ENCODE results near the gene TULP4. TPM values are rescaled to one million over a fixed set of nuclear protein-coding genes. Genes with fewer than 3 reads are reported as not detected.
"Not testable (repeated sequence)": the region's sequence is repeated elsewhere in the genome, so short reads cannot be mapped to it uniquely, and the experiment has no call there.

TULP4 gene
- total RNA-seq, 1 experiment from 2014 or later, result 64.6 TPM

- no peak overlapping the region for H3K27ac Mint-ChIP-seq
Observed at GRCh38 chr6:158468666-158469065, 156.4 kb downstream of the TULP4 start.

GRCh38 chr6:158470023-158470422 lies 157.8 kb downstream of the TULP4 start:
- H3K79me1 ChIP-seq (ENCODE audit: insufficient read depth, low read depth, low read length, poor library complexity, severe bottlenecking); H4K8ac ChIP-seq (replicated peaks; ENCODE audit: insufficient read length, low read depth, low read length); H2AK5ac ChIP-seq (ENCODE audit: insufficient read length, low read length); H3K56ac ChIP-seq (ENCODE audit: insufficient read length, low read depth, low read length); H2AFZ ChIP-seq (ENCODE audit: low read length); H3K4me1 ChIP-seq (ENCODE audit: insufficient read depth, low read length); H3K9me3 ChIP-seq (ENCODE audit: control insufficient read depth, low read depth, low read length); H3K23me2 ChIP-seq (ENCODE audit: insufficient read length, low read depth, low read length, poor library complexity, severe bottlenecking); H2BK20ac ChIP-seq (ENCODE audit: low read depth, low read length, poor library complexity, severe bottlenecking); H4K91ac ChIP-seq (ENCODE audit: insufficient read length, low read depth, low read length); H3T11ph ChIP-seq (ENCODE audit: low read length); H3K27ac ChIP-seq (ENCODE audit: insufficient read length, low read depth, low read length); H2BK12ac ChIP-seq (ENCODE audit: insufficient read length, low read depth, low read length); H2BK120ac ChIP-seq (ENCODE audit: low read depth, low read length, poor library complexity, severe bottlenecking); H2BK5ac ChIP-seq (ENCODE audit: insufficient read length, low read length); H3K9ac ChIP-seq (ENCODE audit: extremely low read depth, insufficient read length, low read length); H3K4me2 ChIP-seq (ENCODE audit: insufficient read depth, insufficient read length, low read length); H3K4me3 Mint-ChIP-seq; H3K23ac ChIP-seq (ENCODE audit: insufficient read length, low read depth, low read length); H3K14ac ChIP-seq (ENCODE audit: insufficient read depth, low read length); H4K20me1 ChIP-seq (ENCODE audit: control insufficient read depth, insufficient read depth, insufficient read length); DNase-seq; H3K4ac ChIP-seq (ENCODE audit: low read depth, low read length); H2BK15ac ChIP-seq (ENCODE audit: low read depth, low read length); H4K5ac ChIP-seq (ENCODE audit: insufficient read length, low read depth, low read length); H3K79me2 ChIP-seq (ENCODE audit: insufficient read depth, low read length); H3K18ac ChIP-seq (ENCODE audit: insufficient read length, low read depth, low read length): not testable (repeated sequence)
- peaks cover 46 to 50% of the 10 kb centered on the region in 2 experiments for H3K4me1 Mint-ChIP-seq
- peaks cover 69% of the 10 kb centered on the region for H3K27me3 Mint-ChIP-seq (ENCODE audit: low read depth)
- peaks cover 35 to 38% (median 37%) of the 10 kb centered on the region in 3 experiments for H3K36me3 Mint-ChIP-seq (ENCODE audit: insufficient read depth in 1 of 3, low read depth in 3 of 3)
- WGBS (ENCODE audit: extremely low coverage, insufficient read length, low lambda C conversion rate), result no CpG with 5 or more reads among the region's 18 CpGs
- H3K27ac Mint-ChIP-seq, result 0 out of 7 replicates have a peak overlapping the region, but pooled peaks of 1 of the 3 experiments have one; percentile 12
- H3K9me3 Mint-ChIP-seq, result peaks cover 11 to 15% of the 10 kb centered on the region in 2 experiments
- peaks cover 50% of the 10 kb centered on the region for H3K27me3 ChIP-seq (ENCODE audit: insufficient read depth, low read length)

More at GRCh38 chr6:158468666-158469065, 156.4 kb downstream of the TULP4 start:
- Histone ChIP-seq H2BK12ac (ENCODE audit: insufficient read length, low read depth, low read length) (no peak overlapping the region), H3K79me1 (ENCODE audit: insufficient read depth, low read depth, low read length, poor library complexity, severe bottlenecking) (no peaks in the 10 kb centered on the region), H3K4me1 (ENCODE audit: insufficient read depth, low read length) (peaks cover 13% of the 10 kb centered on the region; the same call in 1 of the 2 replicates), H3T11ph (ENCODE audit: low read length) (no peak overlapping the region), H3K9me3 (ENCODE audit: control insufficient read depth, low read depth, low read length) (no peaks in the 10 kb centered on the region), H4K8ac (replicated peaks; ENCODE audit: insufficient read length, low read depth, low read length) (no peak overlapping the region), H2AK5ac (ENCODE audit: insufficient read length, low read length) (no peak overlapping the region), H3K14ac (ENCODE audit: insufficient read depth, low read length) (no peak overlapping the region), H3K23ac (ENCODE audit: insufficient read length, low read depth, low read length) (no peak overlapping the region), H2BK20ac (ENCODE audit: low read depth, low read length, poor library complexity, severe bottlenecking) (no peak overlapping the region), H4K91ac (ENCODE audit: insufficient read length, low read depth, low read length) (no peak overlapping the region), H3K9ac (ENCODE audit: extremely low read depth, insufficient read length, low read length) (no peak overlapping the region), H4K5ac (ENCODE audit: insufficient read length, low read depth, low read length) (no peak overlapping the region), H3K23me2 (ENCODE audit: insufficient read length, low read depth, low read length, poor library complexity, severe bottlenecking) (no peaks in the 10 kb centered on the region), H3K27ac (ENCODE audit: insufficient read length, low read depth, low read length) (no peak overlapping the region), H3K56ac (ENCODE audit: insufficient read length, low read depth, low read length) (no peak overlapping the region), H2AFZ (ENCODE audit: low read length) (no peak overlapping the region), H4K20me1 (ENCODE audit: control insufficient read depth, insufficient read depth, insufficient read length) (no peaks in the 10 kb centered on the region), H2BK120ac (ENCODE audit: low read depth, low read length, poor library complexity, severe bottlenecking) (no peak overlapping the region), H3K4me2 (ENCODE audit: insufficient read depth, insufficient read length, low read length) (no peak overlapping the region), H3K18ac (ENCODE audit: insufficient read length, low read depth, low read length) (no peak overlapping the region), H3K27me3 (ENCODE audit: insufficient read depth, low read length) (peaks cover 50% of the 10 kb centered on the region), H2BK15ac (ENCODE audit: low read depth, low read length) (no peak overlapping the region), H2BK5ac (ENCODE audit: insufficient read length, low read length) (no peak overlapping the region), H3K4ac (ENCODE audit: low read depth, low read length) (no peak overlapping the region), H3K79me2 (ENCODE audit: insufficient read depth, low read length) (peaks cover 2% of the 10 kb centered on the region; the same call in 1 of the 2 replicates)
- peaks cover 60 to 62% of the 10 kb centered on the region in 2 experiments for H3K4me1 Mint-ChIP-seq
- peaks cover 73% of the 10 kb centered on the region for H3K27me3 Mint-ChIP-seq (ENCODE audit: low read depth)
- peaks cover 35 to 38% (median 38%) of the 10 kb centered on the region in 3 experiments for H3K36me3 Mint-ChIP-seq (ENCODE audit: insufficient read depth in 1 of 3, low read depth in 3 of 3)
- H3K4me3 Mint-ChIP-seq, result no peak overlapping the region
- H3K9me3 Mint-ChIP-seq, result peaks cover 11 to 15% of the 10 kb centered on the region in 2 experiments
- no peak for DNase-seq
- TF ChIP-seq CTCF (conservative IDR thresholded peaks at IDR 0.05), result peak; percentile 39; the same call in 1 of the 3 replicates
- whole genome bisulfite sequencing (ENCODE audit: extremely low coverage, insufficient read length, low lambda C conversion rate), result no CpG with 5 or more reads among the region's 6 CpGs

All from H9 (cell line).